Liver (tissue), 9 donors: ENCODE data around the gene SLX4IP. TPM values are rescaled to one million over a fixed set of nuclear protein-coding genes. Genes with fewer than 3 reads are reported as not detected.
"Not testable (repeated sequence)": the region's sequence is repeated elsewhere in the genome, so short reads cannot be mapped to it uniquely, and the experiment has no call there.

Source experiments
- DNase-seq: peaks from one replicate; pipeline ENCODE4 v3.0.0-alpha.2; 2017; ENCODE audit warnings: low spot score
- H3K27ac ChIP-seq, 2 donors: one replicate each; pipeline ENCODE4 v1.7.0; 2013; ENCODE audit warnings: inconsistent platforms in 2 of 2, low read length in 2 of 2, control low read depth in 1 of 2, low read depth in 1 of 2, mild to moderate bottlenecking in 1 of 2
- H3K27me3 ChIP-seq, 4 donors: one replicate each; pipeline versions ENCODE4 v1.6.1 to v1.7.0; 2013; ENCODE audit warnings: low read length in 3 of 4, inconsistent platforms in 1 of 4, mild to moderate bottlenecking in 1 of 4, moderate library complexity in 1 of 4; ENCODE audit not compliant: control insufficient read depth in 4 of 4, insufficient read depth in 4 of 4
- H3K36me3 ChIP-seq, 4 donors: one replicate each; pipeline versions ENCODE4 v1.6.1 to v1.7.0; 2013; ENCODE audit warnings: low read length in 3 of 4, mild to moderate bottlenecking in 3 of 4, low read depth in 1 of 4, moderate library complexity in 1 of 4; ENCODE audit not compliant: control insufficient read depth in 4 of 4, insufficient read depth in 3 of 4
- H3K4me1 ChIP-seq, 4 donors: one replicate each; pipeline versions ENCODE4 v1.6.1 to v1.7.0; 2013; ENCODE audit warnings: low read length in 3 of 4, mild to moderate bottlenecking in 3 of 4, moderate library complexity in 1 of 4; ENCODE audit not compliant: control insufficient read depth in 4 of 4, insufficient read depth in 4 of 4
- H3K4me3 ChIP-seq, 3 donors: one replicate each; pipeline versions ENCODE4 v1.6.1 to v1.7.0; 2013; ENCODE audit warnings: low read length in 3 of 3, control low read depth in 1 of 3, low read depth in 1 of 3, mild to moderate bottlenecking in 1 of 3
- H3K9ac ChIP-seq, 2 donors: one replicate each; pipeline ENCODE4 v1.7.0; 2013; ENCODE audit warnings: low read length in 2 of 2, mild to moderate bottlenecking in 2 of 2, moderate library complexity in 2 of 2, control low read depth in 1 of 2, low read depth in 1 of 2
- H3K9me3 ChIP-seq, 4 donors: one replicate each; pipeline versions ENCODE4 v1.6.1 to v1.7.0; 2013; ENCODE audit warnings: low read length in 3 of 4; ENCODE audit not compliant: control insufficient read depth in 4 of 4
- CTCF ChIP-seq: fragments of 150-350 bp; IDR thresholded peaks from 2 replicates; pipeline ENCODE4 v1.5.1; 2017; ENCODE audit warnings: improper control_type of control experiment, low read depth, low read length; ENCODE audit not compliant: missing input control
- EGR1 ChIP-seq, 2 donors: IDR thresholded peaks; 2 replicates each; pipeline ENCODE4 v1.6.1; 2016 to 2018; ENCODE audit warnings: antibody characterized with exemption in 2 of 2, low read depth in 2 of 2
- FOXA1 ChIP-seq: IDR thresholded peaks from 2 replicates; pipeline ENCODE4 v1.6.1; 2016; ENCODE audit warnings: antibody characterized with exemption
- FOXA2 ChIP-seq: IDR thresholded peaks from 2 replicates; pipeline ENCODE4 v1.6.1; 2016; ENCODE audit warnings: antibody characterized with exemption
- GABPA ChIP-seq, 2 donors: IDR thresholded peaks in 1 of 2; conservative IDR thresholded peaks in 1 of 2; 2 replicates each; pipeline ENCODE4 v1.6.1; 2016; ENCODE audit warnings: antibody characterized with exemption in 2 of 2, mild to moderate bottlenecking in 1 of 2, moderate library complexity in 1 of 2
- HNF4A ChIP-seq, 2 donors: conservative IDR thresholded peaks; 2 replicates each; pipeline ENCODE4 v1.6.1; 2016; ENCODE audit warnings: antibody characterized with exemption in 2 of 2, mild to moderate bottlenecking in 2 of 2
- HNF4G ChIP-seq: IDR thresholded peaks from 2 replicates; pipeline ENCODE4 v1.6.1; 2016; ENCODE audit warnings: antibody characterized with exemption
- NR2F2 ChIP-seq: IDR thresholded peaks from 2 replicates; pipeline ENCODE4 v1.6.1; 2016; ENCODE audit warnings: antibody characterized with exemption
- RAD21 ChIP-seq, 2 donors: IDR thresholded peaks; 2 replicates each; pipeline ENCODE4 v1.6.1; 2016; ENCODE audit warnings: antibody characterized with exemption in 2 of 2, mild to moderate bottlenecking in 2 of 2
- REST ChIP-seq: IDR thresholded peaks from 2 replicates; pipeline ENCODE4 v1.6.1; 2016; ENCODE audit warnings: antibody characterized with exemption, mild to moderate bottlenecking
- RXRA ChIP-seq, 2 donors: IDR thresholded peaks; 2 replicates each; pipeline ENCODE4 v1.6.1; 2017 to 2018; ENCODE audit warnings: antibody characterized with exemption in 2 of 2, mild to moderate bottlenecking in 1 of 2
- SP1 ChIP-seq: IDR thresholded peaks from 2 replicates; pipeline ENCODE4 v1.6.1; 2018; ENCODE audit warnings: antibody characterized with exemption, mild to moderate bottlenecking
- YY1 ChIP-seq: IDR thresholded peaks from 2 replicates; pipeline ENCODE4 v1.6.1; 2016; ENCODE audit warnings: antibody characterized with exemption, mild to moderate bottlenecking
- WGBS: extraction: QIAGEN DNeasy Blood & Tissue Kit; methylation state at CpG from one replicate; pipeline ENCODE4 v1.1.7; 2013; 5-methylcytosine and 5-hydroxymethylcytosine counted together
- polyA plus RNA-seq, 2 donors: library from polyadenylated mRNA; stranded (reverse) in 1 of 2; unstranded in 1 of 2; fragments of 200-250 nt in 1 of 2; fragments of >200 nt in 1 of 2; fragmentation: Nextera tagmentation in 1 of 2; extraction: Ambion mirVana in 1 of 2; gene quantifications; one replicate each; pipeline versions ENCODE4 v1.2.1 to v1.2.3, GENCODE V29; 2013 to 2015
- total RNA-seq, 2 donors: library from RNA; depleted of rRNA; stranded (reverse); fragments of >200 nt; gene quantifications; one replicate each; pipeline ENCODE4 v1.2.3, GENCODE V29; 2014
- TF ChIP-seq, protein P1 (sequence below): IDR thresholded peaks from 2 replicates; pipeline ENCODE4 v1.6.1; 2016; ENCODE audit warnings: antibody characterized with exemption
- donor health status: healthy.
- donor health status: healthy.
- donor health status: healthy.
- donor health status: healthy.
- donor health status: healthy.

The SLX4IP gene
- total and polyA plus RNA-seq, 4 donors: 1.1 to 3.4 (median 2.7) TPM

DNA sequence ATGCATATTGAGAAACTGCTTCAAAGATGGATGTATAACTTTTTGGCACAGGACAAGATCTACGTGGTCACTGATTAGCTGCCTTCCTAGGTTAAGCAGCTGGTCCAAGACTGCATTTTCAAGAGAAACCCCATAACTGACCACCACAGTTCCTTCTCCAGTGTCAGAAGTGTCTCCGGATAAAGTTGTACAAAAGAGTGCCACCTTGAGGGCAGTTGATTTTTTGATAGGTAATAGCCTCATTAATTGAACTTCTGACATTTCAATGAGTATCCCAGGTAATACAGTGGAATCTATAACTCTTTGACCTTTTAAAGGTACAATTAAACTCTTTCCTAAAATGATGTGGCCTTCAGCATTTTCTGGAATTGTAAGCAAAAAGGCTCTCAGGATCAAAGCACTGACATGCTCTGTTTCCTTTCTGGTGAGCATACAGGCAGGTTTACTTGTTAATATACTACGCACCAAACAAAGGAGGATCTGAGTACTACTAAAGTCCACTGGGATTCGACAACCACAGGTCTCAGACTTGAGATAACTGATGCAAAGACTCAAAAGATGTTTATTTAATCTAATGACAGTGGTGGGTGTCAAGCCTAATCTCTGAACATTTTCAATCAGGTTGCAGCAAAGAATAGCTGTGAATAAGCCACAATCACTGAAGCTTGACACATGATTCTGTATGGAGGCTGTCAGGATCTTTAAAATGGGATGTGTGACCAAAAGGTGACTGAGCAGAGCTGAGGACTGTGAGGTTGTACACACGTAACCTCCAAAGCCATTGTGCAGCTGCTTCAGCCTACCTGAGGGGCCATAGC is 22.3 kb upstream of the SLX4IP start:
- DNase-seq: no peak
- Histone ChIP-seq H3K9me3 (no peaks in the 10 kb centered on the region), H3K36me3 (peaks cover 0 to 7% (median 4%) of the 10 kb centered on the region in 4 donors), H3K4me1 (peaks cover 0 to 2% (median 1%) of the 10 kb centered on the region in 4 donors), H3K4me3 (no peak overlapping the region), H3K27me3 (no peaks in the 10 kb centered on the region), H3K27ac (no peak overlapping the region), H3K9ac (no peak overlapping the region)
- peak; percentile 53 to 64 for TF ChIP-seq RAD21 (IDR thresholded peaks at IDR 0.05)
- peak; percentile 17 for TF ChIP-seq CTCF
- no peak for TF ChIP-seq EGR1 (IDR thresholded peaks at IDR 0.05; ENCODE audit: low read depth in 2 of 2)
- no peak for TF ChIP-seq RXRA (IDR thresholded peaks at IDR 0.05)
- no peak for TF ChIP-seq GABPA (IDR thresholded peaks at IDR 0.05 in 1 of 2, conservative IDR thresholded peaks at IDR 0.05 in 1 of 2)
- TF ChIP-seq YY1: no peak
- no peak for TF ChIP-seq NR2F2
- TF ChIP-seq SP1: no peak
- WGBS: 78% methylated on average over 5 of the region's 5 CpGs

DNA sequence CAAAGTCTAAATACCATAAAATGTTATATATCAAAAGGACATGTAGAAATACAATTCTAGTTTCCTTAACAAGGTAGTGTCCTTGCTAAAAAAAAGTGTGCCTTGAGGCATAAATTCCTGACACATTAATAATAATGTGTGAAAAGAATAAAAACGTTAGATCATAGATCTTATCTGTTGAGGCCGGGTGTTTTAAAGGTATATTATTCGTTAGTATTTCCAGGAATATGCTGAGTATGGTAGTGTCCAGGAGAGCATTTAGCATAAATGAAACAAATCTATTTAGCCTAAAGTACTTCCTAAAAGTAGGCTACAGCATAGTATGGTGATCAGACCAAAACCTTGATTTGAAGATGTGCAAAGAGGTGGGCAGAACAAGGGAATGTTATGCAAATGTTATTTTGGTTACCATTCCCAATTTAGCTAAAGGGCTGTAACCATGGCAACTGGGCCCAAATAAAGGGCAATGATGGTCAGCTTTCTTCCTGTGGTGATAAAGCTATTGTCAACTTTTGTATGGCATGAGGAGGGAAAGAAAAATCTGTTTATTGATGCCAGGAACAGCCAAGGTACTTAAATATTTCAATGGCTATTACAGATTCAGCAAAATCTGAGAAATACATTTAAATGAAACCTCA is 20.0 kb upstream of the SLX4IP start:
- TF ChIP-seq REST (no peak), FOXA1 (no peak), SP1 (no peak), YY1 (no peak), RAD21 (IDR thresholded peaks at IDR 0.05) (no peak), FOXA2 (no peak), HNF4G (no peak), HNF4A (conservative IDR thresholded peaks at IDR 0.05) (no peak), EGR1 (IDR thresholded peaks at IDR 0.05; ENCODE audit: low read depth in 2 of 2) (no peak), RXRA (IDR thresholded peaks at IDR 0.05) (no peak)
- TF ChIP-seq, protein P1, sequence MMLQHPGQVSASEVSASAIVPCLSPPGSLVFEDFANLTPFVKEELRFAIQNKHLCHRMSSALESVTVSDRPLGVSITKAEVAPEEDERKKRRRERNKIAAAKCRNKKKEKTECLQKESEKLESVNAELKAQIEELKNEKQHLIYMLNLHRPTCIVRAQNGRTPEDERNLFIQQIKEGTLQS: no peak
- peaks cover 0 to 13% (median 8%) of the 10 kb centered on the region in 4 donors for H3K4me1 ChIP-seq
- no peak overlapping the region for H3K4me3 ChIP-seq
- no peaks in the 10 kb centered on the region for H3K9me3 ChIP-seq
- peaks cover 0 to 7% (median 4%) of the 10 kb centered on the region in 4 donors for H3K36me3 ChIP-seq
- 74% methylated on average over 3 of the region's 3 CpGs for WGBS
- H3K27me3 ChIP-seq: no peaks in the 10 kb centered on the region
- DNase-seq: no peak
- no peak overlapping the region for H3K9ac ChIP-seq
- no peak overlapping the region for H3K27ac ChIP-seq

GRCh38 chr20:10417218-10417617 is 17.9 kb upstream of the SLX4IP start:
- not testable (repeated sequence) for H3K9ac ChIP-seq, H3K9me3 ChIP-seq, H3K36me3 ChIP-seq, H3K4me3 ChIP-seq, DNase-seq, H3K27me3 ChIP-seq, H3K27ac ChIP-seq
- 97% methylated on average over 2 of the region's 2 CpGs for WGBS
- peaks cover 3 to 19% (median 18%) of the 10 kb centered on the region in 4 donors for H3K4me1 ChIP-seq
